ENCODE measurements around the gene TRMT1L.
A peak's percentile ranks its signal among the peaks of the same experiment; 100 is the strongest.

The TRMT1L gene

GRCh38 chr1:185152187-185152767, 4.5 kb downstream of the TRMT1L start:
- peak overlapping the region; percentile 79 for H3K27ac Mint-ChIP-seq

GRCh38 chr1:185151215-185151614, 5.5 kb downstream of the TRMT1L start:
- no peak overlapping the region for H3K4me3 Mint-ChIP-seq
- H3K27me3 Mint-ChIP-seq: no peaks in the 10 kb centered on the region
- peaks cover 32% of the 10 kb centered on the region for H3K4me1 Mint-ChIP-seq
- DNase-seq (ENCODE audit: low spot score in 2 of 2) (no peak), ATAC-seq (ENCODE audit: low read depth) (no peak)
- peaks cover 22% of the 10 kb centered on the region for H3K36me3 Mint-ChIP-seq
- H3K27ac Mint-ChIP-seq: no peak overlapping the region
- no peaks in the 10 kb centered on the region for H3K9me3 Mint-ChIP-seq

More at GRCh38 chr1:185152187-185152767, 4.5 kb downstream of the TRMT1L start:
- Mint-ChIP-seq H3K4me1 (peaks cover 32% of the 10 kb centered on the region), H3K4me3 (peak overlapping the region; percentile 9), H3K27me3 (no peaks in the 10 kb centered on the region), H3K36me3 (peaks cover 22% of the 10 kb centered on the region), H3K9me3 (no peaks in the 10 kb centered on the region)
- no peak for DNase-seq (ENCODE audit: low spot score in 2 of 2)
- ATAC-seq (ENCODE audit: low read depth): no peak

DNA sequence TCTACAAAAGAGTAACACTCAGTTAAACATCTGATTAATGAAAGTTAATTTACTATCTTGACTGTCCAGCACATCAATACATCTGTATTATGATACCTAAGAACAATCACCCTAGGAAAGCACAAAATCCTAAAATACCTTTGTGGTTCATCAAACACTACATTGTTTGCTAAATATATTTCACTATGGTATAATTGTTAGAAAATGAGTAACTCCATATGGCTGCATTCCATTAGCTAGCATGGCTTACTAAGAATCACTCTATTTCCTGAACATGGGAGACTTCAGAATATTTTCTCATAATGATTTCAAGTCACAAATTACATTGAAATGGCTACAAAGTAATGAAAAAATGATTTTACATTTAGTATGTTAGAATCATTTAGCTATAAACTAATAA, 12.5 kb downstream of the TRMT1L start:
- Mint-ChIP-seq H3K4me3 (no peak overlapping the region), H3K27ac (no peak overlapping the region), H3K9me3 (no peaks in the 10 kb centered on the region), H3K4me1 (peaks cover 4% of the 10 kb centered on the region), H3K36me3 (peaks cover 28% of the 10 kb centered on the region), H3K27me3 (no peaks in the 10 kb centered on the region)
- DNase-seq (ENCODE audit: low spot score in 2 of 2): no peak
- no peak for ATAC-seq (ENCODE audit: low read depth)

GRCh38 chr1:185139246-185139645, 17.5 kb downstream of the TRMT1L start:
- no peaks in the 10 kb centered on the region for H3K9me3 Mint-ChIP-seq

GRCh38 chr1:185137896-185138545, 18.7 kb downstream of the TRMT1L start:
- no peaks in the 10 kb centered on the region for H3K27me3 Mint-ChIP-seq
- H3K36me3 Mint-ChIP-seq: peaks cover 33% of the 10 kb centered on the region
- no peaks in the 10 kb centered on the region for H3K4me1 Mint-ChIP-seq
- DNase-seq (ENCODE audit: low spot score in 2 of 2) (no peak), ATAC-seq (ENCODE audit: low read depth) (no peak)
- H3K4me3 Mint-ChIP-seq: no peak overlapping the region
- peak overlapping the region; percentile 5 for H3K27ac Mint-ChIP-seq
- no peaks in the 10 kb centered on the region for H3K9me3 Mint-ChIP-seq

More at GRCh38 chr1:185139246-185139645, 17.5 kb downstream of the TRMT1L start:
- peaks cover 27% of the 10 kb centered on the region for H3K36me3 Mint-ChIP-seq
- no peaks in the 10 kb centered on the region for H3K27me3 Mint-ChIP-seq
- H3K4me3 Mint-ChIP-seq: no peak overlapping the region
- DNase-seq (ENCODE audit: low spot score in 2 of 2): no peak
- no peak overlapping the region for H3K27ac Mint-ChIP-seq
- no peak for ATAC-seq (ENCODE audit: low read depth)
- H3K4me1 Mint-ChIP-seq: no peaks in the 10 kb centered on the region

DNA sequence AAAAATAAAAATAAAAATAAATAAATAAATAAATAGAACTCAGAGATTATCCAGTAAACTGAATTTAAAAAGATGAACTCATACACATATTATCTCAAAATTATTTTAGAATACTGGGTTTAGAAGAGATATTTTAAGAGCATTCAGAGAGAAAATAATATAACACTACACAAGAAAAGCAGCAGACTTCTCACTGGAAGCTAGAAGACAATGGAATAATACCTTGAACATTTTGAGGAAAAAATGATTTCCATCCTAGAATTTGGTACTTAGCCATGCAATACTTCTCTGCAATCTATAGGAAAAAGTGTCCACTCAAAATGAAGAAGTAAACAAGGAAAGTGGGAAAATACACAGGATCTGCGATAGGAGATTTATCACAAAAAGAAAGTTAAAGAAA, 24.2 kb downstream of the TRMT1L start:
- peaks cover 3% of the 10 kb centered on the region for H3K9me3 Mint-ChIP-seq
- H3K36me3 Mint-ChIP-seq: peaks cover 30% of the 10 kb centered on the region
- H3K4me3 Mint-ChIP-seq: no peak overlapping the region
- no peak overlapping the region for H3K27ac Mint-ChIP-seq
- no peaks in the 10 kb centered on the region for H3K27me3 Mint-ChIP-seq
- ATAC-seq (ENCODE audit: low read depth): no peak
- DNase-seq (ENCODE audit: low spot score in 2 of 2): no peak
- H3K4me1 Mint-ChIP-seq: no peaks in the 10 kb centered on the region

- no peak for ATAC-seq (ENCODE audit: low read depth)
Measured at GRCh38 chr1:185129708-185130107, 27.0 kb downstream of the TRMT1L start.

GRCh38 chr1:185112356-185112755, 44.4 kb downstream of the TRMT1L start:
- ATAC-seq (ENCODE audit: low read depth) (no peak), DNase-seq (ENCODE audit: low spot score in 2 of 2) (no peak)
- H3K9me3 Mint-ChIP-seq: peaks cover 15% of the 10 kb centered on the region
- H3K4me1 Mint-ChIP-seq: no peaks in the 10 kb centered on the region
- H3K4me3 Mint-ChIP-seq: no peak overlapping the region
- no peaks in the 10 kb centered on the region for H3K27me3 Mint-ChIP-seq
- H3K36me3 Mint-ChIP-seq: peaks cover 9% of the 10 kb centered on the region
- no peak overlapping the region for H3K27ac Mint-ChIP-seq

More at GRCh38 chr1:185129708-185130107, 27.0 kb downstream of the TRMT1L start:
- H3K4me1 Mint-ChIP-seq: no peaks in the 10 kb centered on the region
- no peak for DNase-seq (ENCODE audit: low spot score in 2 of 2)
- no peak overlapping the region for H3K27ac Mint-ChIP-seq
- H3K27me3 Mint-ChIP-seq: no peaks in the 10 kb centered on the region
- H3K36me3 Mint-ChIP-seq: peaks cover 27% of the 10 kb centered on the region
- H3K4me3 Mint-ChIP-seq: no peak overlapping the region
- H3K9me3 Mint-ChIP-seq: peaks cover 3% of the 10 kb centered on the region

DNA sequence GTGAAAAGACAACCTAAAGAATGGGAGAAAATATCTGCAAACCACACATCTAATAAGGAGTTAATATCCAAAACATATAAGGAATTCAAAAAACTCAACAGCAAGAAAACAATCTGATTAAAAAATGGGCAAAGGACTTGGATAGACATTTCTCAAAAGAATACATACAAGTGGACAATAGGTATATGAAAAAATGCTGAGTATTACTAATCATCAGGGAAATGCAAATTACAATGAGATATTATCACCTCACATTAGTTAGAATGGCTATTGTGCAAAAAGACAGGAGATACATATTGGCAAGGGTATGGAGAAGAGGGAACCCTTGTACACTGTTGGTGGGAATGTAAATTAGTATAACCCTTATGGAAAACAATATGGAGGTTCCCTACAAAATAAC, 44.9 kb downstream of the TRMT1L start:
- no peaks in the 10 kb centered on the region for H3K27me3 Mint-ChIP-seq
- H3K4me1 Mint-ChIP-seq: no peaks in the 10 kb centered on the region
- H3K9me3 Mint-ChIP-seq: peaks cover 15% of the 10 kb centered on the region
- peaks cover 6% of the 10 kb centered on the region for H3K36me3 Mint-ChIP-seq
- no peak overlapping the region for H3K4me3 Mint-ChIP-seq
- ATAC-seq (ENCODE audit: low read depth) (no peak), DNase-seq (ENCODE audit: low spot score in 2 of 2) (no peak)
- no peak overlapping the region for H3K27ac Mint-ChIP-seq

DNA sequence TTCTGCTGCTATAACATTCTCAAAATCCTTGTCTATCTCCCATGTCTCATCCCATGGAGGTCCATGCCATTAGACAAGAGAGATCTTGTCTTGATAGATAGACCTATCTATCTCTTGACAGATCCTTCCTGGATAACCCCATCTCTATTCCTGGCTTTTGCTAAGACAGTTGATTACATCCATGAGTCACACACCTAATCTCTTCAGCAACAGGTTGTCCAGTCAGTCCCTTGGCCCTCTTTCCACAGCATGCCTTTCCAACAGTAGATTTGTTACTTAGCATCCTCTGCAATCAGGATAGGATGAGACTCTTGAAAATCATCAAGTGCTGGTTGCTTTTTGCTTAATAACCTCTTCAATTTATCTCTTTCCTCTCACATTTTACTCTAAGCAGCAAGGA, 46.6 kb downstream of the TRMT1L start:
- Mint-ChIP-seq H3K4me1 (no peaks in the 10 kb centered on the region), H3K9me3 (peaks cover 23% of the 10 kb centered on the region), H3K27ac (no peak overlapping the region), H3K27me3 (no peaks in the 10 kb centered on the region), H3K36me3 (peaks cover 7% of the 10 kb centered on the region), H3K4me3 (no peak overlapping the region)
- DNase-seq (ENCODE audit: low spot score in 2 of 2) (no peak), ATAC-seq (ENCODE audit: low read depth) (no peak)

DNA sequence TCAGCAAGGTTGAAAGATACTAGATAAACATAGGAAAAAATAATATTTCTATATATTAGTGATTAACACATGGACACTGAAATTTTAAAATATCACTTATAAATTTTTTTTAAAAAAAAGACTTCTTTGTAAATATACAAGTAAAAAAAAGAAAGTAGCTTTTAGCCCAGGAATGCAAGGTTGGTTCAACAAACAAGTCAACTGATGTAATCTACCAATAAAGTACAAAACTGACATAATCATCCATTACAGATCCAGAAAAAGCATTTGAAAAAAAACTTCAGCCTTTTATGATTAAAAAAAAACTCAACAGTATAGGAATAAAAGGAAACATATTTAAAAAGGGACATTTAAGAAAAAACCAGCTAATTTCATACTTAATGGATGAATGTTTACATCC, 48.4 kb downstream of the TRMT1L start:
- Mint-ChIP-seq H3K36me3 (peaks cover 14% of the 10 kb centered on the region), H3K27me3 (no peaks in the 10 kb centered on the region), H3K4me1 (no peaks in the 10 kb centered on the region), H3K9me3 (peaks cover 23% of the 10 kb centered on the region), H3K4me3 (no peak overlapping the region), H3K27ac (no peak overlapping the region)
- no peak for ATAC-seq (ENCODE audit: low read depth)
- no peak for DNase-seq (ENCODE audit: low spot score in 2 of 2)

GRCh38 chr1:185105121-185105520, 51.6 kb downstream of the TRMT1L start:
- DNase-seq (ENCODE audit: low spot score in 2 of 2): no peak
- no peak overlapping the region for H3K27ac Mint-ChIP-seq
- ATAC-seq (ENCODE audit: low read depth): no peak
- peaks cover 17% of the 10 kb centered on the region for H3K9me3 Mint-ChIP-seq
- no peaks in the 10 kb centered on the region for H3K4me1 Mint-ChIP-seq
- no peak overlapping the region for H3K4me3 Mint-ChIP-seq
- H3K36me3 Mint-ChIP-seq: peaks cover 23% of the 10 kb centered on the region
- H3K27me3 Mint-ChIP-seq: no peaks in the 10 kb centered on the region

DNA sequence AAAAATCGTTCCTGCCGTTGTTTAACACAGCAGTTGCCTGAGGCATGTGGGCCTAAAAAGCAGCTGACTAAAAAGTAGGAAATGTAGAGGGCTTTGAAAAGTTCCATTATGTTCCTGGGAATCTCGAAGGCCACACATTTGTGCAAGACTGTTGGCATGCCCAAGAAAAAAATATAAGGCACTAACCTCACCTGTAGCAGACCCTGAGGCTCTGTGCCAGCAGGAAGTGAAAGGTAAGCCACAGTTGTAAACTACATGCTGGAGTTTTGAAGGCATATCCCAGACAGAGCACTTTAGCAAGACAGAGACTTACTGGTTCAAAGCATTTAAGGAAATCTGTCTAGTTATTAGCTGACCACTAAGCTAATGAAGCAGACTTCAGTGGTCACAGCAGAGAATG, 52.7 kb downstream of the TRMT1L start:
- Mint-ChIP-seq H3K27ac (no peak overlapping the region), H3K27me3 (no peaks in the 10 kb centered on the region), H3K9me3 (peaks cover 12% of the 10 kb centered on the region), H3K4me3 (no peak overlapping the region), H3K4me1 (no peaks in the 10 kb centered on the region), H3K36me3 (peaks cover 26% of the 10 kb centered on the region)
- DNase-seq (ENCODE audit: low spot score in 2 of 2) (no peak), ATAC-seq (ENCODE audit: low read depth) (no peak)

GRCh38 chr1:185096531-185096930, 60.2 kb downstream of the TRMT1L start:
- no peak for ATAC-seq (ENCODE audit: low read depth)
- no peaks in the 10 kb centered on the region for H3K9me3 Mint-ChIP-seq
- DNase-seq (ENCODE audit: low spot score in 2 of 2): no peak
- H3K4me1 Mint-ChIP-seq: no peaks in the 10 kb centered on the region
- H3K36me3 Mint-ChIP-seq: peaks cover 46% of the 10 kb centered on the region
- H3K27me3 Mint-ChIP-seq: no peaks in the 10 kb centered on the region
- no peak overlapping the region for H3K27ac Mint-ChIP-seq
- no peak overlapping the region for H3K4me3 Mint-ChIP-seq

DNA sequence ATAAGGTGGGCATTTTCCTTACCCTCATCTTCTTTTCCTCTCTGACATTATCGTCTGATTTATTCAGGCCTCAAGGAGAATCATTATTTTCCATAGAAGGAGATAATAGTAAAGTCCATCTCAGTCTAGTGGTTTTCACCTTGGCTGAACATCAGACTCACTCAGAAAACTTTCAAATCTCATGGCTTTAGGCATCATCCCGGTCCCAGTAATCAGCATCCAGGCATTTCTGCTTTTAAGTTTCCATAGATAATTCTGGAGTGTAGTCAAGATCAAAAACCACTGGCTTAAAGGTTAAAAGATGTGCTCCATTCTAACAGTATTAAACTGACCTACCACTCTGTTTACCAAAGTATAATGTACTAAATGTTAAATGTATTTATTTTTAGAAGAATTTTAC, 62.0 kb downstream of the TRMT1L start:
- H3K27ac Mint-ChIP-seq: no peak overlapping the region
- no peak overlapping the region for H3K4me3 Mint-ChIP-seq
- no peaks in the 10 kb centered on the region for H3K27me3 Mint-ChIP-seq
- H3K4me1 Mint-ChIP-seq: no peaks in the 10 kb centered on the region
- no peaks in the 10 kb centered on the region for H3K9me3 Mint-ChIP-seq
- DNase-seq (ENCODE audit: low spot score in 2 of 2) (no peak), ATAC-seq (ENCODE audit: low read depth) (no peak)
- peaks cover 47% of the 10 kb centered on the region for H3K36me3 Mint-ChIP-seq

All from memory B cell (primary cell).